GM13976 (cell line): ENCODE data around the gene ZSCAN16.
A peak's percentile ranks its signal among the peaks of the same experiment; 100 is the strongest.

Experiments
- DNase-seq: peaks from one replicate; pipeline ENCODE4 v3.0.0; 2012; ENCODE audit warnings: low spot score
- CTCF ChIP-seq: IDR thresholded peaks from 2 replicates; pipeline ENCODE4 v1.5.1; 2012; ENCODE audit warnings: borderline replicate concordance, mild to moderate bottlenecking; ENCODE audit not compliant: insufficient read depth; ENCODE audit errors: extremely low read depth, missing control alignments, control extremely low read depth
- in situ Hi-C: fragments of 300-500 bp; cut with MboI; formaldehyde crosslinking; loops from one replicate; pipeline ENCODE4 v1.12.0; 2022; ENCODE audit warnings: low sequenced_read_pairs, mixed read lengths, inconsistent platforms; ENCODE audit not compliant: unreplicated experiment

ZSCAN16 gene

GRCh38 chr6:28153546-28153945, 29.1 kb downstream of the ZSCAN16 start:
- in situ Hi-C loops: no loop called here
- DNase-seq: no peak
- TF ChIP-seq CTCF: no peak

GRCh38 chr6:28154357-28154756, 29.9 kb downstream of the ZSCAN16 start:
- TF ChIP-seq CTCF: no peak
- no peak for DNase-seq
- in situ Hi-C loops: no loop called here

- no peak for TF ChIP-seq CTCF
- in situ Hi-C loops: no loop called here
These were observed 33.9 kb downstream of the ZSCAN16 start for GRCh38 chr6:28158318-28158717.

GRCh38 chr6:28159029-28159607, 34.7 kb downstream of the ZSCAN16 start:
- no peak for TF ChIP-seq CTCF
- in situ Hi-C loops: no loop called here
- DNase-seq: no peak

More at GRCh38 chr6:28158318-28158717, 33.9 kb downstream of the ZSCAN16 start:
- no peak for DNase-seq

- TF ChIP-seq CTCF: no peak
- in situ Hi-C loops: no loop called here
- DNase-seq: no peak
These were observed 35.8 kb downstream of the ZSCAN16 start for GRCh38 chr6:28160233-28160632.

- no peak for TF ChIP-seq CTCF
- in situ Hi-C loops: no loop called here
- peak; percentile 90 for DNase-seq
These were observed 37.1 kb downstream of the ZSCAN16 start for GRCh38 chr6:28161410-28162079.

GRCh38 chr6:28165563-28165962, 41.2 kb downstream of the ZSCAN16 start:
- in situ Hi-C loops: no loop called here
- DNase-seq: no peak
- no peak for TF ChIP-seq CTCF
